NB4 (cell line): ENCODE measurements around the gene PBX3.

Experiments
- DNase-seq: peaks from one replicate; pipeline ENCODE4 v3.0.0; 2010; ENCODE audit warnings: low read depth
- H3K4me3 ChIP-seq: one replicate; pipeline ENCODE4 v1.5.1; 2011; ENCODE audit warnings: mild to moderate bottlenecking, low read depth, low read length, moderate library complexity
- MYC ChIP-seq: IDR thresholded peaks from 2 replicates; pipeline ENCODE4 v1.6.1; 2011; ENCODE audit warnings: low read depth, low read length
- POLR2A ChIP-seq: IDR thresholded peaks from 2 replicates; pipeline ENCODE4 v1.6.1; 2011; ENCODE audit warnings: mild to moderate bottlenecking; ENCODE audit not compliant: insufficient read length; ENCODE audit errors: extremely low read depth
- TF ChIP-seq, protein P1 (sequence below): IDR thresholded peaks from 2 replicates; pipeline ENCODE4 v1.6.1; 2011; ENCODE audit warnings: low read depth, low read length
- TF ChIP-seq, protein P2 (sequence below): IDR thresholded peaks from one replicate; pipeline ENCODE4 v1.5.1; 2012; ENCODE audit warnings: low read depth, low read length

The PBX3 gene

DNA sequence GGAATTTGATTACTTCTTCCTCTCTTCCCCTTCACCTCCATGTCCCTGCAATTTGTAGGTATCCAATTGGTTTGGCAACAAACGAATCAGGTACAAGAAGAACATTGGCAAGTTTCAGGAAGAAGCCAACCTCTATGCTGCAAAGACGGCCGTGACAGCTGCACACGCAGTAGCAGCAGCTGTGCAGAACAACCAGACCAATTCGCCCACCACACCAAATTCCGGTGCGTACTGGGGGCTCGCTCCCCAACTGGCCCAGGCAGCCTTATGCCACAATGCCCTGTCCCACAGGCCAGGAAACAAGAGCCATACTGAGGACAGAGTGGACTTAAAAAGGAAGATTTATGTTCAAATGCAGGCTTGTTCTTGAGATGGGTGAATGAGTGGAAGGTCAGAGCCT lies 213.5 kb downstream of the PBX3 start:
- no peak for DNase-seq
- H3K4me3 ChIP-seq = no peak overlapping the region
- TF ChIP-seq, protein P1, sequence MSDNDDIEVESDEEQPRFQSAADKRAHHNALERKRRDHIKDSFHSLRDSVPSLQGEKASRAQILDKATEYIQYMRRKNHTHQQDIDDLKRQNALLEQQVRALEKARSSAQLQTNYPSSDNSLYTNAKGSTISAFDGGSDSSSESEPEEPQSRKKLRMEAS = no peak
- no peak for TF ChIP-seq POLR2A
- no peak for TF ChIP-seq MYC
- TF ChIP-seq, protein P2, sequence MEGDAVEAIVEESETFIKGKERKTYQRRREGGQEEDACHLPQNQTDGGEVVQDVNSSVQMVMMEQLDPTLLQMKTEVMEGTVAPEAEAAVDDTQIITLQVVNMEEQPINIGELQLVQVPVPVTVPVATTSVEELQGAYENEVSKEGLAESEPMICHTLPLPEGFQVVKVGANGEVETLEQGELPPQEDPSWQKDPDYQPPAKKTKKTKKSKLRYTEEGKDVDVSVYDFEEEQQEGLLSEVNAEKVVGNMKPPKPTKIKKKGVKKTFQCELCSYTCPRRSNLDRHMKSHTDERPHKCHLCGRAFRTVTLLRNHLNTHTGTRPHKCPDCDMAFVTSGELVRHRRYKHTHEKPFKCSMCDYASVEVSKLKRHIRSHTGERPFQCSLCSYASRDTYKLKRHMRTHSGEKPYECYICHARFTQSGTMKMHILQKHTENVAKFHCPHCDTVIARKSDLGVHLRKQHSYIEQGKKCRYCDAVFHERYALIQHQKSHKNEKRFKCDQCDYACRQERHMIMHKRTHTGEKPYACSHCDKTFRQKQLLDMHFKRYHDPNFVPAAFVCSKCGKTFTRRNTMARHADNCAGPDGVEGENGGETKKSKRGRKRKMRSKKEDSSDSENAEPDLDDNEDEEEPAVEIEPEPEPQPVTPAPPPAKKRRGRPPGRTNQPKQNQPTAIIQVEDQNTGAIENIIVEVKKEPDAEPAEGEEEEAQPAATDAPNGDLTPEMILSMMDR = no peak

DNA sequence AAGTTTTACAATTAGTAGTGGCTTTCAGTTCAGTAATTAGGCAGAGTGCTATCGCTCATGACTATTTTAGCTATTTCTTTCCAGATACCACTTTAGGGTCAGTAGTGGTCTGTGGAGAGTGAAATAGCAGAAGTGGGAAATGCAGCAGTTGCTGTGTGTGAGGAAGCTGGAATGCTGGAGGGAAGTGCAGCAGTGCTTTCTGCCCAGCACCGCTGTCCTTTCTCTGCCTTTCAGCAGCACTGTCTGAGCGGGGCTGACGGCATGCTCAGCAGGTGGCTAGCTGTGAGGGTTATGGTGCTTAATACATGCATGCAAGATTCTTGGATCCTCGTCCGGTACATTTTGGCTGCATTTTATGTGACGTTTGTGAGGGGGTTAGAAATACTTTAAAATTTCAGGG lies 213.9 kb downstream of the PBX3 start:
- peak; percentile 9 for DNase-seq
- H3K4me3 ChIP-seq = no peak overlapping the region
- TF ChIP-seq POLR2A (no peak), MYC (no peak)
- TF ChIP-seq, protein P2 = no peak
- TF ChIP-seq, protein P1 = no peak

DNA sequence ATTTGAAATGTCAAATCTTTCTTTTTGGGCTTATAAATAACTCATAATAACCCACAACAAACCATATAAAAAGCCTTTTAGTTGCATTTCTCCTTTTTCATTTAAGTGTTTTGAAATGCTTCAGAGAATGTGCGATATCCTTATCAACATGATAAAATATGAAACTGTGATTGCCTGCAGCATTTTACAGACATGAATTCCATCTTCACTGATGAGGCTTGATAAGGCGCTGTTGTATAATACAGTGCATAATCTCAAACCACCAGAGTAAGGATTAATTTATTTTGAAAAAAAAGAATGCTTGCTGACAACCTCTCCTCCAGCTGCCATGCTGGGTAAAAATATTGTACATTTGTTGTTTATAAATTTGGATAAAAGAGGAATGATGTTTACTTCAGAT lies 216.8 kb downstream of the PBX3 start:
- DNase-seq = no peak
- no peak overlapping the region for H3K4me3 ChIP-seq
- TF ChIP-seq, protein P2 = no peak
- TF ChIP-seq POLR2A = no peak
- no peak for TF ChIP-seq MYC
- TF ChIP-seq, protein P1 = no peak

DNA sequence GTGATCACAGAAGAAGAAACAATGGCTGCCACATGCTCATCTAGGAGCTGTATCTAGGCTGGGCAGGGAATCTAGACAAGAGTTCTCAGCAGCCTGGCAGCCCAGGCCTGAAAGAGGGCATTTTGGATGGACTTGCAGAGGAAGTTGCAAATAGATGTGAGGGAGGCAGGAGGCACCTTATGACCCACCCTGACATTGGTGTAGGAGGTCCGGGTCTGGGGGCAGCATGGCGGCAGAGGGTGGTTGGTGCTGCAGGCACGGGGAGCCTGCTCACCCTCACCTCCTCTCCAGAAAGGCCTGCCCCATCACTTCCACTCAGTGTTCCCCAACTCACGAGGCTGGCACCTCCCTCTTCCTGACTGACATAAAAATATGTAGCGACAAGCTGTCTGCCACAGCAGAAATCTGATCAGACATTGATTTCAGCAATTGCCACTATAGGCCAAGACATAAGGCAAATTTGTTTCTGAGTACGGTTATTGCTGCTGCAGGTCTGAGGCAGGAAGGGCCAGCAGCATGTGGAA lies 217.6 kb downstream of the PBX3 start:
- no peak overlapping the region for H3K4me3 ChIP-seq
- TF ChIP-seq, protein P2 = no peak
- no peak for TF ChIP-seq POLR2A
- TF ChIP-seq, protein P1 = no peak
- no peak for TF ChIP-seq MYC
- DNase-seq = no peak

DNA sequence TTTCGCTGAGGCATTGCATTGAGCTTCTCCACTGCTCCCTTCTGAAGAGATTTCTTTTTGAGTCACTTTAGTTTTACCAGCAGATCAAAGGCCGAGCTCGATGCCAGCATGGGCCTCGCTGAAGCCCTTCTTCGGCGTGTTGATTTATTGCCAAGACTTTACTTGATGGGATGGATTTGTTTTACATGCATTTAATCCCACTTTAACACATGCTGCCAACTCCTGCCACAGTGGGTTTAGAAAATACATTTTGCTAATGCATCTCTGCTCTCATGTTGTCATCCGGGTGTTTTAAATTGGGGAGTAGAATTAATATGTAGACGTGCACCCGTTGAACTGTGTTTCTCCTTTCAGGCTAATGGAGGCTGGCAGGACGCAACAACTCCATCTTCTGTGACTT lies 218.3 kb downstream of the PBX3 start:
- no peak overlapping the region for H3K4me3 ChIP-seq
- TF ChIP-seq, protein P2 = no peak
- TF ChIP-seq MYC = no peak
- no peak for TF ChIP-seq POLR2A
- TF ChIP-seq, protein P1 = no peak
- DNase-seq = no peak

DNA sequence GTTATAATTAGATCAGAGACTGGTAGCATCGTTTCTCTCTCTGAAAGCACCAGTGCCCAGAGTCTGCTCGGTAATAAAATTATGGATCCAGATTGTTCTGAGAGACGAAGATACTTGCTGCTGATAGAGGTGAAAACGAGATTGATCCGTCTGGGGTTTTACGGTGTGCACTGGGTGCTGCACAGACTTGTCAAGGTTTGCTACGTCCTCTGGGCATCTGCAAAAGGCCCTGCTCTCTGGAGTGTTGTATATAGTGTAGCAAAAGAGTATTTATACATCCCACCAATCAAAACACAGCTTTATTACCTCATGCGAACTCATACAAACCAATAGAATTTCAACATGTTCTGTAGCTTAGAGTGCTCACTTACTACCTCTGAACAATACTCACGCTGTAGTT lies 219.3 kb downstream of the PBX3 start:
- H3K4me3 ChIP-seq = no peak overlapping the region
- DNase-seq = no peak
- TF ChIP-seq MYC = no peak
- no peak for TF ChIP-seq POLR2A
- TF ChIP-seq, protein P2 = no peak
- TF ChIP-seq, protein P1 = no peak
